Fibroblast of lung (primary cell): ENCODE results near the gene WDR37. TPM values are rescaled to one million over a fixed set of nuclear protein-coding genes. Genes with fewer than 3 reads are reported as not detected.

Experiments
- DNase-seq, 2 donors: peaks; one replicate each; pipeline versions ENCODE4 v3.0.0 to v3.0.0-alpha.2; 2010; ENCODE audit warnings: low read depth in 2 of 2
- H2AFZ ChIP-seq: 2 replicates; pipeline ENCODE4 v1.5.1; 2012; ENCODE audit warnings: low read length, control low read depth, inconsistent platforms
- H3K27ac ChIP-seq: 2 replicates; pipeline ENCODE4 v1.5.1; 2011; ENCODE audit warnings: low read length, control low read depth; ENCODE audit not compliant: insufficient read depth
- H3K27me3 ChIP-seq: 2 replicates; pipeline ENCODE4 v1.5.1; 2011; ENCODE audit warnings: mild to moderate bottlenecking, low read length; ENCODE audit not compliant: control insufficient read depth, insufficient read depth
- H3K36me3 ChIP-seq: 2 replicates; pipeline ENCODE4 v1.5.1; 2011; ENCODE audit warnings: low read length; ENCODE audit not compliant: control insufficient read depth, insufficient read depth
- H3K4me1 ChIP-seq: 2 replicates; pipeline ENCODE4 v1.5.1; 2011; ENCODE audit warnings: low read length; ENCODE audit not compliant: control insufficient read depth, insufficient read depth; ENCODE audit errors: extremely low read depth
- H3K4me2 ChIP-seq: 2 replicates; pipeline ENCODE4 v1.5.1; 2011; ENCODE audit warnings: low read length, control low read depth; ENCODE audit not compliant: insufficient read depth; ENCODE audit errors: extremely low read depth
- H3K4me3 ChIP-seq, 4 experiments: fragments of 200-600 bp in 1 of 4; sonication (generic) in 1 of 4; replicated peaks in 1 of 4; 2 replicates each; pipeline ENCODE4 v1.5.1; 2011 to 2016; ENCODE audit warnings: low read length in 4 of 4, low read depth in 3 of 4, mild to moderate bottlenecking in 3 of 4, control low read depth in 2 of 4, inconsistent platforms in 1 of 4, mixed read lengths in 1 of 4; ENCODE audit not compliant: insufficient read depth in 1 of 4; ENCODE audit errors: control extremely low read depth in 1 of 4
- H3K79me2 ChIP-seq: 2 replicates; pipeline ENCODE4 v1.5.1; 2012; ENCODE audit warnings: mild to moderate bottlenecking, low read length, inconsistent platforms; ENCODE audit not compliant: control insufficient read depth, insufficient read depth
- H3K9ac ChIP-seq: 2 replicates; pipeline ENCODE4 v1.5.1; 2011; ENCODE audit warnings: mild to moderate bottlenecking, low read length, control low read depth; ENCODE audit not compliant: insufficient read depth
- H3K9me3 ChIP-seq: 2 replicates; pipeline ENCODE4 v1.5.1; 2012; ENCODE audit warnings: low read depth, low read length; ENCODE audit not compliant: control insufficient read depth, insufficient read depth
- H4K20me1 ChIP-seq: 2 replicates; pipeline ENCODE4 v1.5.1; 2011; ENCODE audit warnings: low read length; ENCODE audit not compliant: control insufficient read depth, insufficient read depth; ENCODE audit errors: extremely low read depth
- EZH2 ChIP-seq: IDR thresholded peaks from 2 replicates; pipeline ENCODE4 v1.5.1; 2012; ENCODE audit warnings: low read length, control low read depth, mild to moderate bottlenecking; ENCODE audit errors: missing control alignments
- polyA plus RNA-seq, 2 donors: library from polyadenylated mRNA; depleted of rRNA in 1 of 2; stranded (reverse) in 1 of 2; unstranded in 1 of 2; fragments of >200 nt; gene quantifications; 2 replicates each; pipeline ENCODE4 v1.2.1, GENCODE V29; 2011 to 2012; ENCODE audit warnings: missing spikeins in 1 of 2
- total RNA-seq: library from RNA; depleted of rRNA; stranded (reverse); fragments of >200 nt; gene quantifications from 2 replicates; pipeline ENCODE4 v1.2.1, GENCODE V29; 2014
- TF ChIP-seq, protein P1 (sequence below), 2 donors: IDR thresholded peaks in 1 of 2; conservative IDR thresholded peaks in 1 of 2; 1 replicate in 1 of 2; 2 replicates in 1 of 2; pipeline ENCODE4 v1.5.1; 2011 to 2012; ENCODE audit warnings: low read length in 2 of 2, control low read depth in 1 of 2, inconsistent platforms in 1 of 2, low read depth in 1 of 2, mild to moderate bottlenecking in 1 of 2

WDR37 gene
- total and polyA plus RNA-seq, 2 donors (not counting 1 experiment from before 2014, with no cell fraction given), result 13.0 to 15.8 TPM

- Histone ChIP-seq H2AFZ (no peak overlapping the region), H3K9ac (no peak overlapping the region), H3K4me1 (no peaks in the 10 kb centered on the region), H3K4me3 (no peak overlapping the region), H3K79me2 (no peaks in the 10 kb centered on the region), H4K20me1 (no peaks in the 10 kb centered on the region), H3K36me3 (no peaks in the 10 kb centered on the region), H3K27ac (no peak overlapping the region), H3K27me3 (no peaks in the 10 kb centered on the region), H3K9me3 (no peaks in the 10 kb centered on the region), H3K4me2 (no peak overlapping the region)
- TF ChIP-seq, protein P1, sequence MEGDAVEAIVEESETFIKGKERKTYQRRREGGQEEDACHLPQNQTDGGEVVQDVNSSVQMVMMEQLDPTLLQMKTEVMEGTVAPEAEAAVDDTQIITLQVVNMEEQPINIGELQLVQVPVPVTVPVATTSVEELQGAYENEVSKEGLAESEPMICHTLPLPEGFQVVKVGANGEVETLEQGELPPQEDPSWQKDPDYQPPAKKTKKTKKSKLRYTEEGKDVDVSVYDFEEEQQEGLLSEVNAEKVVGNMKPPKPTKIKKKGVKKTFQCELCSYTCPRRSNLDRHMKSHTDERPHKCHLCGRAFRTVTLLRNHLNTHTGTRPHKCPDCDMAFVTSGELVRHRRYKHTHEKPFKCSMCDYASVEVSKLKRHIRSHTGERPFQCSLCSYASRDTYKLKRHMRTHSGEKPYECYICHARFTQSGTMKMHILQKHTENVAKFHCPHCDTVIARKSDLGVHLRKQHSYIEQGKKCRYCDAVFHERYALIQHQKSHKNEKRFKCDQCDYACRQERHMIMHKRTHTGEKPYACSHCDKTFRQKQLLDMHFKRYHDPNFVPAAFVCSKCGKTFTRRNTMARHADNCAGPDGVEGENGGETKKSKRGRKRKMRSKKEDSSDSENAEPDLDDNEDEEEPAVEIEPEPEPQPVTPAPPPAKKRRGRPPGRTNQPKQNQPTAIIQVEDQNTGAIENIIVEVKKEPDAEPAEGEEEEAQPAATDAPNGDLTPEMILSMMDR (conservative IDR thresholded peaks at IDR 0.05 in 1 of 2, IDR thresholded peaks at IDR 0.05 in 1 of 2; ENCODE audit: low read depth in 1 of 2, low read length in 2 of 2), result no peak
- no peak for TF ChIP-seq EZH2
- DNase-seq, result no peak
Observed at GRCh38 chr10:1180071-1180730, 124.0 kb downstream of the WDR37 start.

- H3K27ac ChIP-seq, result no peak overlapping the region
- H3K36me3 ChIP-seq, result no peaks in the 10 kb centered on the region
- H3K27me3 ChIP-seq, result no peaks in the 10 kb centered on the region
- H3K4me1 ChIP-seq, result no peaks in the 10 kb centered on the region
- no peak overlapping the region for H3K4me2 ChIP-seq
- H2AFZ ChIP-seq, result no peak overlapping the region
- no peak for DNase-seq
- no peaks in the 10 kb centered on the region for H3K79me2 ChIP-seq
- no peaks in the 10 kb centered on the region for H4K20me1 ChIP-seq
- H3K9me3 ChIP-seq, result no peaks in the 10 kb centered on the region
- TF ChIP-seq, protein P1 (conservative IDR thresholded peaks at IDR 0.05 in 1 of 2, IDR thresholded peaks at IDR 0.05 in 1 of 2; ENCODE audit: low read depth in 1 of 2, low read length in 2 of 2), result no peak
- no peak for TF ChIP-seq EZH2
- H3K9ac ChIP-seq, result no peak overlapping the region
- no peak overlapping the region for H3K4me3 ChIP-seq
Observed at GRCh38 chr10:1180836-1181235, 124.7 kb downstream of the WDR37 start.

Other genes with a start within 250 kb of the WDR37 start
- gene LARP4B, start 124.7 kb upstream of the WDR37 start, total RNA-seq, result 19.8 and 25.4 TPM in 2 replicates
- gene LARP4B, start 124.7 kb upstream of the WDR37 start, polyA plus RNA-seq, result 38.6 and 44.3 TPM in 2 replicates
- 26.5 and 28.7 TPM in 2 replicates for gene GTPBP4, start 68.0 kb upstream of the WDR37 start, total RNA-seq
- gene GTPBP4, start 68.0 kb upstream of the WDR37 start, polyA plus RNA-seq, result 34.4 and 51.3 TPM in 2 replicates
- gene IDI2, start 30.5 kb upstream of the WDR37 start, total RNA-seq, result not detected in 2 replicates
- not detected in 2 replicates for gene IDI2, start 30.5 kb upstream of the WDR37 start, polyA plus RNA-seq
- 91.7 and 202 TPM in 2 replicates for gene IDI1, start 7.3 kb upstream of the WDR37 start, total RNA-seq
- 110 and 156 TPM in 2 replicates for gene IDI1, start 7.3 kb upstream of the WDR37 start, polyA plus RNA-seq